UCSD-AML1 (cell line): ENCODE results near the gene TCTN1.
"Not testable (repeated sequence)": the region's sequence is repeated elsewhere in the genome, so short reads cannot be mapped to it uniquely, and the experiment has no call there.

Experiments used
- DNase-seq: peaks from one replicate; lab custom pipeline; 2025; ENCODE audit not compliant: unreplicated experiment; lab: John Stamatoyannopoulos, UW

TCTN1 gene

DNA sequence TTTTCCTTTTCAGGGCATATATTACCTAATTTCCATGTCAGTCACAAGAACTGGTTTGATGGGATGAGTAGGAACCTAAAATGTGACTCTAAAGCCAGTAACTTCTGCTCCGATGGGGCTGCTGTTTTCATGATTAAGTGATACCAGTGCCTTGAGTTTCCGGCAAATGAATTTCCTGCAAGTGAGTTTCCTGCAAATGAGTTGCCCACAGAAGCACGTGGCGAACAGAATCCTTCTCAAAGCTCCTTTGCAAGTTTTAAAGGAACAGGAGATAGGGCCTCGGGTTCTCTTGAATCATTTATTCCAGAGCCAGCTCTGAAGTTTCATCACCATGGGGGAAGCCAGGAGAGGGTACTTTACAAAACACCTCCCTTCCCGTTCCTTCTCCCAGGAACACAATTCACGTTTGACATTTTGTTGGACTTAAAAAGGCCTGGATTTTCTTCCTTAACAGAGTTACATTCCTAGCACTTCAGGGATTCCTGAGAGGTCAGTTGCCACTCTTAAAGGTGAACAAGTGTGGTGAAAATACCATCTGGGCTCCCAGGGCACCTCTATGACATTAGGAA lies 28.6 kb upstream of the TCTN1 start:
- peak; percentile 50 for DNase-seq

DNA sequence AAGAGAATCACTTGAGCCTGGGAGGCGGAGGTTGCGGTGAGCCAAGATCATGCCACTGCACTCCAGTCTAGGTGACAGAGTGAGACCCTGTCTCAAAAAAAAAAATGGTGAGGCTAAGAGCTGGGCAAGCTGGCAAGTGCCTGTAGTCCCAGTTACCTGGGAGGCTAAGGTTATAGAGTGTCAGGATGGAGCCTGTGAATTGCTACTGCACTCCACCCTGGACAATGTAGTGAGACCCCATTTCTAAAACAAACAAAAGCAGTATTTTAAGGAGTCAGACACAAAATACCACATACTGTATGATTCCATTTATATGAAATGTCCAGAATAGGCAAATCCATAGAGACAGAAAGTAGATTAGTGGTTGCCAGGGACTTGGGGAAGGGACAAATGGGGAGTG lies 26.8 kb upstream of the TCTN1 start:
- DNase-seq: not testable (repeated sequence)

DNA sequence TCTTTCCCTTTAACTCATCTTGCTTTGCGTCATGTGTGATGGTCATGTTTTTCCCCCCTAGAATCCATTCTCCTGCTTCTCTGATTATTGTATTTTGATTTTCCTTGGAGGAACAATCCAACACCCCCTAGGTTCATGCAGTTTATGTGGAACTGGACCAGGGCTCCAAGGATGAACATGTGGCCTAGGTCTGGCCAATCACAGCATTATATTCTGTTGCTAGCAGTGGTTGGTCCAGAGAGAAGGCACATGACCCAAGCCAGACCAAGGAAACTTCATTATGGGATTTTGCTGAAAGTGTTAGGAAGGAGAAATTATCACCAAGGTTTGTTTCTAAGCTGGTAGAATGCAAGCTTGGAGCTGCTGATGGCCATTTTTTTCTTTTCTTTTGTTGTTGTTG lies 23.9 kb upstream of the TCTN1 start:
- no peak for DNase-seq

DNA sequence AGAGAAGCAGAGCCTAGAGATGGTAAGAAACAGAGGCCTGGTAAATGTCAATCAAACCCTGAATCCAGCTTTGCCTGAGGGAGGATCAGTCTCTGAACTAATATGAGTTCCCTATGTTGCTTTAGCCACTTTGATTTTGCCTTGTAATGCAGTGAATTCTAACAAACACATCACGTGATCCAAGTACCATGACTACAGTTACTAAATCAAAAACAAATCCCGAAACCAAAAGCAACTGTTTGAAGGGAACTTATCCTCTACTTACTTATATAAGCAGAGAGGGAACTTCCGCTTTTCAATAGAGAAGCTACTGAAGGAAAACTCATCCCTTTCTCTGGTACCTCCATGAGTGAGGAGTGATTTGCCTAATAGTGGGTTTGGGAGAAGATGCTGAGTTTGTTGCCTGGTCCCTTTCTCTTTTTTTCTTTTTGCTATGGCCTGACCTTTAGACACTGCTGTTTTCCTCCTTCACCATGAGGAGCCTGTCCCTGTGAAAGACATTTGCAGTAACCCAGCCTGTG lies 23.1 kb upstream of the TCTN1 start:
- no peak for DNase-seq

DNA sequence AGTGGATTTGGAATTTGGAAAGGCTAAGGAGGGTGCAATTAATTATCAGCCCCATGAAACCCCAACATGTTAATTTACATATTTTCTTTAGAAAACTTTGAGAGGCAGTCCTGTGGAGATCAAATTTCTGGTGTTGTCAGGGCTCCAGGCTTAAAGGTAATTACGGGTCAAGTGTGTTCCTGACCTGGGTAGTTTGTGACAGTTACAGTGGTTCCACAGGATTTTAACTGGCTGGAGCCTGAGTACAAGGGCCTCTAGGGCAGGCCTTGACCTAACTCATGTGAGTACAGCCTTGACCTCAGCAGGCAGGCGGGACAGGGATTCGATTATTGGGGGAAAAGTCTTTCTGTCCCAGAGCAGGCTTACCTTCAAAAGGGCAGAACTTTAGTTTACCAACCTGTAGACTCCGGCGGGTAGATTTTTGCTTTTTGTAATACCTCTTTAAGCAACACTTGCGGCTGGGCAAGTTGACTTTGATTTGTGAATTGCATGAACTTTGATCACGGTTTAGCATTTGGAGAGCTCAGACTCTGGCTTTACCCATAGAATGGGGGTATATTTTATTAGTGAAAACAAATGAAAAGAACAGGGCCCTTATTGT lies 22.4 kb upstream of the TCTN1 start:
- no peak for DNase-seq

DNA sequence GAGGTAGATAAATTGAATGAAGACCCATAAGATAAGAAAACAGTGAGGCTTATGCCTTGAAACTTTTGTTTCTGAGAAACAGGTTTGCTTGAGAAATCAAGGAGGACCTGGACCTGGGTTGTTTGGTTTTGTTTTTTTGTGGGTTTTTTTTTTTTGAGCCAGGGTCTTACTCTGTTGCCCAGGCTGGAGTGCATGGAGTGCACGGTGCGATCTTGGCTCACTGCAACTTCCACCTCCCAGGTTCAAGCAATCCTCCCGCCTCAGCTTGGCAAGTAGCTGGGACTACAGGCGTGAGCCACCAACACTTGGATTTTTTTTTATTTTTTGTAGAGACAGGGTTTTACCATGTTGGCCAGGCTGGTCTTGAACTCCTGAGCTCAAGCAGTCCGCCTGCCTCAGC lies 21.9 kb upstream of the TCTN1 start:
- DNase-seq: no peak

DNA sequence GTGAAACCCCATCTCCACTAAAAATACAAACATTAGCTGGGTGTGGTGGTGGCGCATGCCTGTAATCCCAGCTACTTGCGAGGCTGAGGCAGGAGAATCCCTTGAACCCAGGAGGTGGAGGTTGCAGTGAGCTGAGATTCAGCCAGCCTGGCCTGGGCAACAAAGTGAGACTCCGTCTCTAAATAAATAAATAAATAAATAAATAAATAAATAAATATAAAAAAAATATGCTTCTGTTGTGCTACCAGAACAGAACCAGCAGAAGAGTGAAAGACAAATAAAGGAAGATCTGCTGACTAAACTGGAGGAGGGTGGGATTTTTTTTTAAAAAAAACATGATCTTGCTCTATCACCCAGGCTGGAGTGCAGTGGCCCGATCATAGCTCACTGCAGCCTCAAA lies 21.0 kb upstream of the TCTN1 start:
- not testable (repeated sequence) for DNase-seq

DNA sequence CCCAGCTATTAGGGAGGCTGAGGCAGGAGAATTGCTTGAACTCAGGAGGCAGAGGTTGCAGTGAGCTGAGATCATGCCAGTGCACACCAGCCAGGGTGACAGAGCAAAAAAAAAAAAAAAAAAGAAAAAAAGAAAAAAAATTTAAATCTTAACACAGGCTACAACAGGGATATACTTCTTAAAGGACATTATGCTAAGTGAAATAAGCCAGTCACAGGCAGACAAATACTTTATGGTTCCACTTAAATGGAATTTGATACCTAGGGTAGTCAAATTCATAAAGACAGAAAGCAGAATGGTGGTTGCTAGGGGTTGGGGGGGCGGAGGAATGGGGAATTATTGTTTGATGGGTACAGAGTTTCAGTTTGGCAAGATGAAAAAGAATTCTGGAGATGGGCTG lies 16.0 kb upstream of the TCTN1 start:
- DNase-seq: no peak

DNA sequence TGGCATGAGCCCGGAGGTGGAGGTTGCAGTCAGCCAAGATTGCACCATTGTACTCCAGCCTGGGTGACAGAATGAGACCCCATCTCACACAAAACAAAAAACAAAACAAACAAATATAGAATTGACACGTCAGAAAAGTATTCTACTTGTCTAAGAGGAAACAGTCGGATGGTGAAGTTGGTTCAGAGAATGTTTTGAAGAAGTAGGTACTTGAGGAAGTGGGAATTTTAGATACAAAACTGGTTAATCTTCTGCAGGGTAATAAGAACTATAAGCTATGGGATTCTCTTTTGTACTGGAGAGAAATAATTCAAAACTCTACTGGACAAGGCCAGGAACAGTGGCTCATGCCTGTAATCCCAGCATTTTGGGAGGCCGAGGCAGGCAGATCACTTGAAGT lies 14.6 kb upstream of the TCTN1 start:
- DNase-seq: no peak

DNA sequence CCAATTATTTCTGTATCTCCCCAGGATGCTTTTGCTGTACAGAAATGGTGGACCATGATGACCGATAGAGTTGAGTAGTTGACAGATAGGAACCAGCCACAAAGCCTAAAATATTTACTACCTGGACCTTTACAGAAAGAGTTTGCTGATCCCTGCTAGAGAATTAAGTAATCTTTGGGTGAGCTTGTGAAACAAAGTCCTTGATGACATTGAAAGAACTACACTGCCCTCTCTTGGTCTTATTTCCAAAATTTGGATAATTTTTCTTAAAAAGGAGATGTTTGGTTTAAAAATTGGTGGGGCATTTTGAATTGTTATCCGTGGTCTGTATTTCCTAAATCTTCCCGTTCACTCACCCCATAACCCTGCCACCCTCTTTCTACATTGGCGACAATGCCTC lies 13.7 kb upstream of the TCTN1 start:
- DNase-seq: no peak

DNA sequence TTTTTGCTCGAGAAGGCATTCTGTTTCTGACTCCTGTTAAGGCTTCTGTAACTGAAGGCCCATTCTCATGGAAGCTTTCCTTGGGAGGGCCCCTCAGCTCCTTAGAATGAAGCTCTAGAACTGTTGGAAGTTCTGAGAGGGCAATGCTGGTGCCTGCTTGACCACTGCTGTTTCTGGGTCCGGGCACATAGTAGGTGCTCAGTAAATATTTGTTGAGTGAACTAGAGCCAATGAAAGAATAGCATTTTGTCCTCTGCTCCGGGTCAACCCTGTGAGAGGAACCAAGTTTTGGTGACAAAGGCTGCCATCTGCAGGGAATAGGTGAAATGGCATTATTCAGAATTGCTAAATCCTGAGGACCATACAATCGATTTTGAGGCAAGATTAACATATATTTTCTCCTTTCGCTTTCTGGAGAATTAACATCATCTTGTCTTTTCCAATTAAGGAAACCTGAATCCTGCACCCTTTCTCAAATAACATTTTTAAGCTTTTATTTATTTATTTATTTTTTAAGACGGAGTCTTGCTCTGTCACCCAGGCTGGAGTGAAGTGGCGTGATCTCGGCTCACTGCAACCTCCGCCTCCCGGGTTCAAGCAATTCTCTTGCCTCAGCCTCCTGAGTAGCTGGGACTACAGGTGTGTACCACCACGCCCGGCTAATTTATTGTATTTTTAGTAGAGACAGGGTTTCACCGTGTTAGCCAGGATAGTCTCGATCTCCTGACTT lies 11.7 kb upstream of the TCTN1 start:
- peak; percentile 36 for DNase-seq

DNA sequence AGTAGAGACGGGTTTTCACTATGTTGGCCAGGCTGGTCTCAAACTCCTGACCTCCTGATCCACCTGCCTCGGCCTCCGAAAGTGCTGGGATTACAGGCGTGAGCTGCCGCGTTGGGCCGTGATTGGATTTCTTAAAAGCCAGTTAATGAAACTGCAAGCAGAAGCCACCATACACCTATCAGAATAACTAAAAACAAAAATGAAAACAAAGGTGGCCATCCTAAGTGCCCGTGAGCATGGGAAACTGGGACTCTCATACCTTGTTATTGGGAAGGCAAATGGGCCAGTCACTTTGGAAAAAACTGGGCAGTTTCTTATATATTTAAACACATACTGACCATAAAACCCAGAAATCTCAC lies 7.7 kb upstream of the TCTN1 start:
- no peak for DNase-seq

DNA sequence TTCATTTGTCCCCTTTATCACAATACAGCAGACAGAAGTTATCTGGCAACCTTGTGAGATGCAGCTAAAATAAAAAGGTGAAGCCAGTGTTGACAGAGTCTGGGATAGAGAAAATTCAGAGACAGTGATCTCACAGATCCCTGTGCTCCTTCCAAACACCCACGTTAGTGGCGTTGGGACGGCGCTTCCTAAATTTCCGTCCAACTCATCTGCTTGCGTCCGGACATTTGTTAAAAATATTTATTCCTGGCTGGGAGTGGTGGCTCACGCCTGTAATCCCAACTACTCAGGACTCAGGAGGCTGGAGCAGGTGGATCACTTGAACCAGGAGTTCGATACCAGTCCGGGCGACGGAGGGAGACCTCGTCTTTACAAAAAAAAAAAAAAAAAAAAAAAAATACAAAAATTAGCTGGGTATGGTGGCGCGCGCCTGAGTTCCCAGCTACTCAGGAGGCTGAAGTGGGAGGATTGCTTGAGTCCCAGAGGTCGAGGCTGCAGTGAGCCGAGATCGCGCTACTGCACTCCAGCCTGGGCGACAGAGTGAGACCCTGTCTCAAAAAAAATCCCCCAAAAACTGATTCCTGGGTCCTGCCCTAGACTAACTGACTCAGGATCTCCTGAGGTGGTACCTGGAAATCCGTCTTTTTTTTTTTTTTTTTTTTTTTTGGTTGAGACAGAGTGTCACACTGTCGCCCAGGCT lies 708 bp upstream of the TCTN1 start:
- no peak for DNase-seq

DNA sequence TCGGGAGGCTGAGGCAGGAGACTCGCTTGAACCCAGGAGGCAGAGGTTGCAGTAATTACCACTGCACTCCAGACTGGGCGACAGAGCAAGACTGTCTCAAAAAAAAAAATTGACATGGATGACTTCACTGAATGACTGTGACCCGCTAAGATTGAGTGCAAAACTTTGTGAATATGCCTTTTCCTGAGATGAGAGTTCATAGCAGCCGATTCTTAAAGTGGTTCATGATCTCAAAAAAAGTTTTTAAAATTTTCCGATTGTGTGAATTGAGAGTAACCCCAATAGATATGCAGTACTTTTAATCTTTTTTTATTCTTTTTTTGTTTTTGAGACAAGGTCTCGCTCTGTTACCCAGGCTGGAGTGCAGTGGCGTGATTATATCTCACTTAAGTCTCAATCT lies 1.2 kb downstream of the TCTN1 start:
- DNase-seq: no peak

DNA sequence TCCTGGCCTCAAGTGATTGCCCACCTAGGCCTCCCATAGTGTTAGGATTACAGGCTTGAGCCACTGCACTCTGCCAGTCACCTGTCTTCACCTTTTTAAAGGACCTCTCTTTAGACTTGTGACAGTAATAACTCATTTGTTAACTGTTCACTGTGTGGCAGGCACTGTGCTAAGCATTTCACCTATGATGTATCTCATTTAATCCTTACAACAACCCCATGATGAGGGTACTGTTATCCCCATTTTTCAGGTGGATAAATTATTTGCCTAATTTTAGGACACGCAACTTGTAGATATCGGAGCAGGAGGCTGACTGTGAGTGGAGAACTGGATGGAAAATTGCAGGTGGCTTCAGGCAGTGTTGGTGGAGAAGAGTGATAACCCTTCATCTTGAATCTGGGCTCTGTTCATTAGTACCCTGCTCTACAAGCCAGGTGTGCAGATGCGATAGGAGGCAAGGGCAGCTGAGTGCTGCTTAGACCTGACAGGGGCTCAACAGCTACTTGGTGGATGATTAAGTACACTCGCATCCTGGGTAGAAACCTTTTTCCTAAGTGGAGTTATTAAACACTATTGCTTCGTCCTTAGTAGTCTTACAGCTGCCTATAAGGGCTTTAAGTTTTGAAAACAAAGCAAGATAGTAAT lies 2.7 kb downstream of the TCTN1 start:
- no peak for DNase-seq

DNA sequence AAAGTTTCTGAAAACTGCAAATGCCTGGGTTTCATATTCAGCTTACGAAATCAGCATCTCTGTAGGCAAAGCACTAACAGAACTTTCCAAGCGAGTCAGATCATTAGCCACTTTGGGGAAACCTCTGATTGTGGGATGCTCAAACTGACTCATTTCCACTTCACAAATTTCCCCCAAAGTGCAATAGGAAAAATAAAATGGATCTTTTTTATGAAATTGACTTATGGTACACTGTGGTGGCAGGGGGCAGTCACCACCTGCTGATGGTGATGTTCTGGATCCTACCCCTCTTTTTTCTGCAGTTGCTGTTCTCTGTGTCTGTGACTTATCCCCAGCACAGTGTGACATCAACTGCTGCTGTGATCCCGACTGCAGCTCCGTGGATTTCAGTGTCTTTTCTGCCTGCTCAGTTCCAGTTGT lies 5.6 kb downstream of the TCTN1 start:
- DNase-seq: no peak

DNA sequence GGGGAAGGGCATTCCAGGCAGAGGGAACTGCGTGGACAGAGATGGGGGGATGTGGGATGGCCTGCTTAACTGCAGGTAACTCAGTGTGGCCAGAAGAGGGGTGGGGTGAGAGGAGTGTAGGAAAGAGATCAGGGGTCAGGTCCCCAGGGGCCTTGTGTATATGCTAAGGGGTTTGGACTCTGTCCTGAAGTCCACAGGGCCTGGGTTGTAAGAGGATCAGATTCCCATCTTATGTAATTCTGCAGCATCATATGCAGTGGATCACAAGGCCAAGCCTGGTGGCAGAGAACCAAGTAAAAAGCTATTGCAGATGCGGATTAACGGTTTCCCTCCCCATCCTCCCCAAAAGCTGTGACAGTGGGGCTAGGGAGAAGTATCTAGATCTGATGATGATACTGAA lies 8.7 kb downstream of the TCTN1 start:
- no peak for DNase-seq

DNA sequence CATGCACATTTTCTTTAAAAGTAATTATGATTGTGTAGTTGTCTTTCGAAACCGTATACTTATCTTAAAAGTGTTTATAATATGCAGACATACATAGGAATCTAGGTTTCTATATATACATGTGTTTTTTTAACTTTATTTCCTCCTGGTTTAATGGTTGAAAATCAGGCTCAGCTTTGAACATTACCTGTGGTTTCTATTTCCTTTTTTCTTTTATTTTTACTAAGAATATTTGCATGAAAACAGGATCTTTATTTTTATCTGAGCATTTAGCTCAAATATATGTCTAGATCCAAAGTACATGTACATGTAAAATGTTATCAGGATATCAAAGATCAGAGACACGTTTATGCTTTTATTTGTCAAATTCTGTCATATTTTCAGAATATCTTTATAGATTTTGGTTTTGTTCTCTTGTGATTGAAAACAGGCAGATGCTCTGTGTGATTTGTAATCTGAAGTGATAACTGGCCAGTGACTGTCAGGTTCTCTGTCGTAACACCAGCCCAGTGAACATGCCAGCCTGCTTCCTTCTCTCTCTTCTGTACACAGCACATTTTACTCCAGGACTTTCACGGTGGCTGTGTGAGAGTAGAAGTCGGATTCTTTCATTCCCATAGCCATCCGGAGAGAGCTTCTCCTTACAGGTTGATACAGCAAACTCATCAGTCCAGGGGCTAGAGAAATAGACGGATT lies 13.7 kb downstream of the TCTN1 start:
- no peak for DNase-seq

DNA sequence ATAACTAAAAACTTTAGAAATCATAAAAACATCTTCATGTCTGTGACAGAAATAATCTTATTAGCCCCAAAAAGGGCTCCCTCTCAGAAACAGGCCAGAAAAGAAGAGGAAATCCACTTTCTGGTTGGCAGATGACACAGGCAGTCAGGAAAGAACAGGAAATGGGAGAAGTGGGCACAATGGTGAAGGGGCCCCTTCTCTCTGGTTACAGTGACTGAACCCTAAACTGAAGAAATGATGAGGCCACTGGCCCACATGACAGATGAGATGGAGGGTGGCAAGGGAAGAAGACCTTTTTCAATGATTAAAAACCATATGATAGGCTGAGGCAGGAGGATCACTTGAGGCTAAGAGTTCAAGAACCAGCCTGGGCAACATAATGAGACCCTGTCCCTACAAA lies 21.1 kb downstream of the TCTN1 start:
- DNase-seq: no peak

DNA sequence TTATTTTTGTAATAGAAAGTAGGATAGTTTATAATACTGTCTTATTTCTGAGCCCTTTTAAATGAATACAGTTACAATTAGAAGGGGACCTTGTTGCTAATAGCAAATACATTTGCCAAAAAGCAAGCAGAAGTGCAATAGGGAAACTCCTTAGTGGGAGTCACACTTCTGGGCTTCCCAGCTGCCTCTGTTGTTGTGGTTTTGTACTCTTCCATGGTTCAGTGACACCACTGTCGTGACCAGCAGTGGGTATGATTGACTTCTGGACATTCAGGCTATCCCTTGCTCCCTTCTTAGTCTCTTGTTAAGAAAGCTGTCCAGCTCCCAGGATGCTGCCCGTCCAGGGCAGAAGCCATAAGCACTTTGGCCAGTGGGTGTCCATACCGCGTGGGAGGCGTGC lies 22.6 kb downstream of the TCTN1 start:
- DNase-seq: no peak

DNA sequence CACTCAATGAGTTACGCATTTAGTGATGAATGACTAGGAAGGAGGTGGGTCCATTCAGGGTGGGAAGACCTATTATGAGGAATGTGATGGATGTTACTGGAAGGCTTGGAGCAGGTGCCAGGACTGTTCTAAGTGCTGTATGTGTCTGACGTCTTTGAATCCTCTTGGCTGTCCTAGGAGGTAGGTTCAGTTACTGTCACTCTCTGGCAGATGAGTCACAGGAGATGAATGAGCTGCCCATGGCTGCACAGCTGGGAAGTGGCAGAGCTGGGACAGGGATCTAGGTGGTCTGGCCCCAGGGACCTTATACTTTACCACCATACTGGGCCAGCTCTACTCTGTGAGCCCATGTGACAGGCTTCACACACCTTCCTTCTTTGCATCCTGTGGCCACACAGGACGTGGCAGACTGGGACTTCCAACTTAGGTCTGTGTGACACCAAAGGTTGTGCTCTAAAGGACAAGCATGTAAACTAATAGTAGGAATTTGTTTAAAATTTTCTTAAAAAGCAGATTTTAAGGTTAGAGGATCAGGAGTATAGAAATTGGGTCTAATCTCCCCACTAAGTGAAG lies 24.0 kb downstream of the TCTN1 start:
- no peak for DNase-seq
